NB4 (cell line): ENCODE measurements around the gene ETV6.

Experiments
- CTCF ChIP-seq: IDR thresholded peaks from one replicate; pipeline ENCODE4 v1.5.1; 2012; ENCODE audit warnings: low read depth, low read length
- POLR2A ChIP-seq: IDR thresholded peaks from 2 replicates; pipeline ENCODE4 v1.6.1; 2011; ENCODE audit warnings: mild to moderate bottlenecking; ENCODE audit not compliant: insufficient read length; ENCODE audit errors: extremely low read depth

DNA sequence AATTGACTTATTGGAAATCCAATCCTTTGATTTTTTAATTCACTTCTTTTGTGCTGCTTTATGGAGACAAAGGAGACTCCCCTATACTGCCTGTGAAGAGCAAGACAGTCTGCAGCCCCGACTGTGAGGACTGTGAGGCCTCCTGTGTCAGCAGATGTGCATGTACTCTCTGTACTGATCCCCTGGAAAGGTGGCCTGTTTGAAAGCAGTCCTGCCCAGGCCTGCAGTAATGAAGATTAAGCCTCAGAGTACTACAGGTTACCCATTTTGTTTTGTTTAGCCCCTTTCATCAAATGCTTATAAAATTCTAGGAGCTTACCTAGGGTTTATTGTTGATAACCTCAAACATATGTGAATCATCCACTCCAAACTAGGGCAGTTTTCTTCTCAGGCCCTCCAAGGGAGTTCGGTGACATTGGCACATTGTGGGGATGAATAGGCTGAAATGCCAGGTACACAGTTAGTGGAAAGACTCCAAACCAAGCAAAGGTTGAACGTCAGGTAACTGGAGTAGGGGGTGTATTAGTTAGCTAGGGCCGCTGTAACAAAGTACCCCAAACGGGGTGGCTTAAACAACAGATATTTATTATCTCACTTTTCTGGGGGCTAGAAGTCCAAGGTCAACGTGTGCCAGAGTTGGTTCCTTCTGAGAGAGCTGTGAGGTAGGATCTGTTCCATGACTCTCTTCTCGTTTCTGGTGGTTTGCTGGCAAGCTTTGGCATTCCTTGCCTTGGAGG lies 212.6 kb downstream of the ETV6 start:
- TF ChIP-seq POLR2A, result no peak
- no peak for TF ChIP-seq CTCF
